B cell (primary cell): ENCODE data around the gene LSMEM2. TPM values are rescaled to one million over a fixed set of nuclear protein-coding genes. Genes with fewer than 3 reads are reported as not detected.
"Not testable (repeated sequence)": the region's sequence is repeated elsewhere in the genome, so short reads cannot be mapped to it uniquely, and the experiment has no call there.

Experiments used
- ATAC-seq: fragments of 200-7000 bp; cut with Tn5 transposase; one replicate; pipeline ENCODE4 v1.10.0; 2021; ENCODE audit warnings: low read depth, mild to moderate bottlenecking, moderate number of reproducible peaks, moderate library complexity
- CTCF ChIA-PET: fragments of 350-600 bp; sonication (Branson Sonifier 250); formaldehyde crosslinking; loops from one replicate; lab custom pipeline; 2021; ENCODE audit warnings: antibody characterized with exemption, inconsistent platforms; lab: Charles Lee
- POLR2A ChIA-PET: fragments of 350-600 bp; sonication (Branson Sonifier 250); formaldehyde crosslinking; loops from one replicate; lab custom pipeline; 2021; ENCODE audit warnings: antibody characterized with exemption; lab: Charles Lee
- DNase-seq: peaks from one replicate; pipeline ENCODE4 v3.0.0; 2013
- H2AFZ ChIP-seq: 2 replicates; pipeline ENCODE4 v1.6.1; 2012; ENCODE audit warnings: mild to moderate bottlenecking, low read depth, low read length; ENCODE audit not compliant: insufficient read depth, poor library complexity, severe bottlenecking
- H3K27ac ChIP-seq, 2 donors: 1 replicate in 1 of 2; 2 replicates in 1 of 2; pipeline ENCODE4 v1.5.1; 2012 to 2013; ENCODE audit warnings: low read length in 2 of 2, mild to moderate bottlenecking in 2 of 2, moderate library complexity in 1 of 2
- H3K27me3 ChIP-seq, 4 experiments: fragments of 200-600 bp in 1 of 4; sonication (generic) in 1 of 4; replicated peaks in 1 of 4; 1 replicate in 2 of 4; 2 replicates in 2 of 4; pipeline versions ENCODE4 v1.6.1 to v1.7.0; 2013 to 2016; ENCODE audit warnings: low read length in 3 of 4, mild to moderate bottlenecking in 2 of 4, mixed read lengths in 1 of 4, moderate library complexity in 1 of 4; ENCODE audit not compliant: insufficient read depth in 4 of 4, control insufficient read depth in 3 of 4; ENCODE audit errors: control extremely low read depth in 1 of 4
- H3K36me3 ChIP-seq, 2 experiments: replicated peaks in 1 of 2; 1 replicate in 1 of 2; 2 replicates in 1 of 2; pipeline versions ENCODE4 v1.6.1 to v1.7.1; 2013; ENCODE audit warnings: low read length in 1 of 2; ENCODE audit not compliant: insufficient read depth in 2 of 2, control insufficient read depth in 1 of 2; ENCODE audit errors: control extremely low read depth in 1 of 2, extremely low read depth in 1 of 2
- H3K4me1 ChIP-seq, 2 donors: fragments of 200-600 bp in 1 of 2; sonication (generic) in 1 of 2; 1 replicate in 1 of 2; 2 replicates in 1 of 2; pipeline versions ENCODE4 v1.5.1 to v1.6.1; 2013 to 2017; ENCODE audit warnings: low read length in 2 of 2; ENCODE audit not compliant: control insufficient read depth in 2 of 2, insufficient read depth in 2 of 2
- H3K4me2 ChIP-seq: replicated peaks from 2 replicates; pipeline ENCODE3; 2012; ENCODE audit warnings: mild to moderate bottlenecking, low read depth, low read length; ENCODE audit not compliant: poor library complexity, severe bottlenecking
- H3K4me3 ChIP-seq, 5 experiments: fragments of 200-600 bp in 1 of 5; sonication (generic) in 1 of 5; 1 replicate in 3 of 5; 2 replicates in 2 of 5; pipeline versions ENCODE4 v1.5.1 to v1.7.0; 2011 to 2016; ENCODE audit warnings: low read length in 4 of 5, mild to moderate bottlenecking in 4 of 5, low read depth in 2 of 5, control low read depth in 1 of 5, moderate library complexity in 1 of 5; ENCODE audit not compliant: insufficient read depth in 1 of 5; ENCODE audit errors: control extremely low read depth in 1 of 5, extremely low read depth in 1 of 5
- H3K79me2 ChIP-seq: fragments of 200-600 bp; sonication (generic); one replicate; pipeline ENCODE4 v1.6.0; 2016; ENCODE audit warnings: low read length; ENCODE audit not compliant: control insufficient read depth, insufficient read depth
- H3K9ac ChIP-seq: fragments of 200-600 bp; sonication (generic); 2 replicates; pipeline ENCODE4 v1.6.1; 2017; ENCODE audit warnings: mild to moderate bottlenecking, low read length, moderate library complexity
- H3K9me3 ChIP-seq, 3 donors: one replicate each; pipeline versions ENCODE4 v1.6.1 to v1.7.1; 2013; ENCODE audit warnings: low read length in 2 of 3; ENCODE audit not compliant: control insufficient read depth in 2 of 3, insufficient read depth in 1 of 3; ENCODE audit errors: control extremely low read depth in 1 of 3
- H4K20me1 ChIP-seq: 2 replicates; pipeline ENCODE4 v1.6.0; 2012; ENCODE audit warnings: mild to moderate bottlenecking, low read length; ENCODE audit not compliant: insufficient read depth, control insufficient read depth, poor library complexity, severe bottlenecking
- H3K27ac Mint-ChIP-seq: one replicate; pipeline ENCODE4 v1.8.0; 2021; ENCODE audit warnings: mixed read lengths
- H3K27me3 Mint-ChIP-seq: one replicate; pipeline ENCODE4 v1.8.0; 2021; ENCODE audit warnings: mixed read lengths
- H3K4me1 Mint-ChIP-seq: one replicate; pipeline ENCODE4 v1.8.0; 2021; ENCODE audit warnings: mixed read lengths
- H3K4me3 Mint-ChIP-seq: one replicate; pipeline ENCODE4 v1.8.0; 2021; ENCODE audit warnings: mixed read lengths
- H3K9me3 Mint-ChIP-seq: one replicate; pipeline ENCODE4 v1.8.0; 2022; ENCODE audit warnings: mixed read lengths; ENCODE audit not compliant: insufficient read depth
- EZH2 ChIP-seq: IDR thresholded peaks from 2 replicates; pipeline ENCODE4 v1.6.1; 2012; ENCODE audit warnings: borderline replicate concordance, low read depth, mild to moderate bottlenecking, moderate library complexity, low read length; ENCODE audit not compliant: insufficient read depth, poor library complexity, severe bottlenecking
- WGBS: methylation state at CpG from one replicate; pipeline ENCODE4 v1.1.5; 2013; ENCODE audit warnings: missing lambda C conversion rate; ENCODE audit not compliant: insufficient coverage; 5-methylcytosine and 5-hydroxymethylcytosine counted together
- intact Hi-C: fragments of 100-400 bp; cut with micrococcal nuclease; formaldehyde crosslinking; loops from one replicate; pipeline ENCODE4 v1.10.0; 2022
- polyA plus RNA-seq: library from polyadenylated mRNA; depleted of rRNA; stranded (reverse); fragments of >200 nt; gene quantifications from 2 replicates; pipeline ENCODE4 v1.2.3, GENCODE V29; 2012
- total RNA-seq, 2 donors: library from RNA; stranded (reverse); fragments of 120-200 nt in 1 of 2; gene quantifications; 1 replicate in 1 of 2; 2 replicates in 1 of 2; pipeline versions ENCODE4 v1.2.3 to v1.2.4, GENCODE V29; 2013 to 2022
- TF ChIP-seq, protein P1 (sequence below): fragments of 200-600 bp; IDR thresholded peaks from one replicate; pipeline ENCODE4 v1.8.0; 2022; ENCODE audit warnings: antibody characterized with exemption, mild to moderate bottlenecking

The LSMEM2 gene
- total and polyA plus RNA-seq, 2 donors (not counting 1 experiment from before 2014, with no cell fraction given): not detected

DNA sequence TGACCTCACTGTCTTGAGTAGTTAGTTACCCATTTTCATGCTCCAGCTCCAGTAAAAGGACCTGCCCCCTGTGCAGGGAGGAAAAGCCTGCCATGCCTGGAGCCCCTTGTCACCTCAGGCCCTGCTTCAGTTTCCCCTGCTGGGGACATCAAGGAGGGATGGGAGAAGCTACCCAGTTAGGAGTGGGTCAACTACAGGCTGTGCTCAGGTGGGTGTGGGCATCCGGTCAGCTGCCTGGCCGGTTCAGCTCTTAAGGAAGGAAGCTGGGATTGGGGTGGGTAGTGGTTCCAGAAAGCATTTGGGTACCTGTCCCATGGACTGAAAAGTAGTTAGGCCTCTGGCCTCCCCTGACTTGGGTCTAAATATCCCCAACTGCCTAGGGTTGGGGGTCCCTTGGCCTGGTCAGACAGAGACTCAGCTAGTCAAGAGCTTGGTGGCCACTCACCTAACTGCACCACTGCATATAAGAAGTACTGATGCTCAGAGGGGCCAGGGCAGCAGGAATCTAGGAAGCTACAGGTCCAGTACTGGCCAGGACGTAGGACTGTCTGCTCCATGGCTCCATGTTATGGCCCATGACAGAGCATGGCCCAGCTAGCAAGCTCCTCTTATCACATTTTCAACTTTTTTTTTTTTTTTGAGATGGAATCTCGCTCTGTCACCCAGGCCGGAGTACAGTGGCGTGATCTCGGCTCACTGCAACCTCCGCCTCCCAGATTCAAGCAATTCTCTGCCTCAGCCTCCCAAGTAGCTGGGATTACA is 549 bp downstream of the LSMEM2 start:
- peaks cover 14% of the 10 kb centered on the region for H3K4me1 Mint-ChIP-seq
- CTCF ChIA-PET: interaction anchor here (0.8 to 3.1 kb wide), 6 partner anchors 8 to 159 kb away, joined by 3 to 14 read pairs (median 4); partner anchors contain the start of gene HYAL2
- H3K9me3 ChIP-seq: peaks cover 0 to 3% (median 0%) of the 10 kb centered on the region in 3 donors
- ATAC-seq (no peak), DNase-seq (no peak)
- intact Hi-C loops: no loop called here
- H3K79me2 ChIP-seq: no peaks in the 10 kb centered on the region
- H2AFZ ChIP-seq: no peak overlapping the region
- peaks cover 19 to 21% of the 10 kb centered on the region in 2 donors for H3K4me1 ChIP-seq
- no peaks in the 10 kb centered on the region for H3K36me3 ChIP-seq
- H4K20me1 ChIP-seq: peaks cover 2% of the 10 kb centered on the region
- H3K27ac Mint-ChIP-seq: no peak overlapping the region
- POLR2A ChIA-PET: no interaction called here
- H3K9ac ChIP-seq: no peak overlapping the region
- peaks cover 18% of the 10 kb centered on the region for H3K27me3 Mint-ChIP-seq
- TF ChIP-seq EZH2: no peak
- TF ChIP-seq, protein P1, sequence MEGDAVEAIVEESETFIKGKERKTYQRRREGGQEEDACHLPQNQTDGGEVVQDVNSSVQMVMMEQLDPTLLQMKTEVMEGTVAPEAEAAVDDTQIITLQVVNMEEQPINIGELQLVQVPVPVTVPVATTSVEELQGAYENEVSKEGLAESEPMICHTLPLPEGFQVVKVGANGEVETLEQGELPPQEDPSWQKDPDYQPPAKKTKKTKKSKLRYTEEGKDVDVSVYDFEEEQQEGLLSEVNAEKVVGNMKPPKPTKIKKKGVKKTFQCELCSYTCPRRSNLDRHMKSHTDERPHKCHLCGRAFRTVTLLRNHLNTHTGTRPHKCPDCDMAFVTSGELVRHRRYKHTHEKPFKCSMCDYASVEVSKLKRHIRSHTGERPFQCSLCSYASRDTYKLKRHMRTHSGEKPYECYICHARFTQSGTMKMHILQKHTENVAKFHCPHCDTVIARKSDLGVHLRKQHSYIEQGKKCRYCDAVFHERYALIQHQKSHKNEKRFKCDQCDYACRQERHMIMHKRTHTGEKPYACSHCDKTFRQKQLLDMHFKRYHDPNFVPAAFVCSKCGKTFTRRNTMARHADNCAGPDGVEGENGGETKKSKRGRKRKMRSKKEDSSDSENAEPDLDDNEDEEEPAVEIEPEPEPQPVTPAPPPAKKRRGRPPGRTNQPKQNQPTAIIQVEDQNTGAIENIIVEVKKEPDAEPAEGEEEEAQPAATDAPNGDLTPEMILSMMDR: no peak
- no peak overlapping the region for H3K4me2 ChIP-seq
- H3K4me3 Mint-ChIP-seq: no peak overlapping the region
- H3K27ac ChIP-seq: no peak overlapping the region
- 92% methylated on average over 1 of the region's 8 CpGs for WGBS
- peaks cover 0 to 42% (median 14%) of the 10 kb centered on the region in 4 experiments for H3K27me3 ChIP-seq
- no peaks in the 10 kb centered on the region for H3K9me3 Mint-ChIP-seq
- no peak overlapping the region for H3K4me3 ChIP-seq

DNA sequence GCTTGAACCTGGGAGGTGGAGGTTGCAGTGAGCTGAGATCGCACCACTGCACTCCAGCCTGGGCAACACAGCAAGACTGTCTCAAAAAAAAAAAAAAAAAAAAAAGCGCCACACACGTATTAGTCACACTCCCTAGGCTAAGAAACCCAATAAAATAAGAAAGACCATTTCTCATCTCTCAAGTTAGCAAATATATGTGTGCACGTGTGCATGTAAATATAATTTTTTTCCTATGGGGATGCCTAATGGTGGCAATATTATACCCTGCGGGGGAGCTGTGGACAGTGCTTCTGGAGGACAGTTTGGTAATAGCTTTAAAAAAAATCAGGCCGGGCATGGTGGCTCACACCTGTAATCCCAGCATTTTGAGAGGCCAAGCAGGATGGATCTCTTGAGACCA is 5.2 kb downstream of the LSMEM2 start:
- CTCF ChIA-PET, H2AFZ ChIP-seq, H3K4me1 Mint-ChIP-seq, H3K4me3 Mint-ChIP-seq, H3K4me3 ChIP-seq, H3K9ac ChIP-seq, DNase-seq, H4K20me1 ChIP-seq, H3K9me3 Mint-ChIP-seq, ATAC-seq, H3K4me1 ChIP-seq, H3K27ac Mint-ChIP-seq, H3K27me3 ChIP-seq, intact Hi-C loops, H3K27ac ChIP-seq, H3K79me2 ChIP-seq, H3K4me2 ChIP-seq, H3K9me3 ChIP-seq, H3K27me3 Mint-ChIP-seq: not testable (repeated sequence)
- 100% methylated on average over 2 of the region's 6 CpGs for whole genome bisulfite sequencing
- peaks cover 0 to 16% of the 10 kb centered on the region in 2 experiments for H3K36me3 ChIP-seq
- POLR2A ChIA-PET: interaction anchor here (0.7 kb wide), 1 partner anchor 1189 kb away, joined by 5 read pairs; no protein-coding TSS in a partner anchor
